Measurements from ENCODE around the gene CEMIP.

GRCh38 chr15:80761754-80762153 lies 17.4 kb upstream of the CEMIP start:
- TF ChIP-seq, protein P1, sequence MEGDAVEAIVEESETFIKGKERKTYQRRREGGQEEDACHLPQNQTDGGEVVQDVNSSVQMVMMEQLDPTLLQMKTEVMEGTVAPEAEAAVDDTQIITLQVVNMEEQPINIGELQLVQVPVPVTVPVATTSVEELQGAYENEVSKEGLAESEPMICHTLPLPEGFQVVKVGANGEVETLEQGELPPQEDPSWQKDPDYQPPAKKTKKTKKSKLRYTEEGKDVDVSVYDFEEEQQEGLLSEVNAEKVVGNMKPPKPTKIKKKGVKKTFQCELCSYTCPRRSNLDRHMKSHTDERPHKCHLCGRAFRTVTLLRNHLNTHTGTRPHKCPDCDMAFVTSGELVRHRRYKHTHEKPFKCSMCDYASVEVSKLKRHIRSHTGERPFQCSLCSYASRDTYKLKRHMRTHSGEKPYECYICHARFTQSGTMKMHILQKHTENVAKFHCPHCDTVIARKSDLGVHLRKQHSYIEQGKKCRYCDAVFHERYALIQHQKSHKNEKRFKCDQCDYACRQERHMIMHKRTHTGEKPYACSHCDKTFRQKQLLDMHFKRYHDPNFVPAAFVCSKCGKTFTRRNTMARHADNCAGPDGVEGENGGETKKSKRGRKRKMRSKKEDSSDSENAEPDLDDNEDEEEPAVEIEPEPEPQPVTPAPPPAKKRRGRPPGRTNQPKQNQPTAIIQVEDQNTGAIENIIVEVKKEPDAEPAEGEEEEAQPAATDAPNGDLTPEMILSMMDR (IDR thresholded peaks at IDR 0.05) = no peak
- TF ChIP-seq POLR2A (IDR thresholded peaks at IDR 0.05) = no peak

Data from adrenal gland (tissue), 5 donors.